HCT116 (cell line): Measurements from ENCODE around the gene KSR1. TPM values are rescaled to one million over a fixed set of nuclear protein-coding genes. Genes with fewer than 3 reads are reported as not detected.

Experiments used
- ATAC-seq: fragments of 200-7000 bp; cut with Tn5 transposase; 2 replicates; pipeline ENCODE4 v1.9.1; 2020; ENCODE audit warnings: mild to moderate bottlenecking, moderate library complexity
- BruUV-seq: library from RNA; stranded (reverse); fragments of 400-500 nt; replicated peaks from 2 replicates; lab custom pipeline; 2021; lab: Mats Ljungman, UMichigan
- CTCF ChIA-PET: fragments of 300-600 bp; sonication (Branson Sonifier 250); formaldehyde crosslinking; loops from one replicate; lab custom pipeline; 2021; ENCODE audit warnings: antibody characterized with exemption; lab: Charles Lee
- POLR2A ChIA-PET: fragments of 300-600, 350-600 bp; sonication (Branson Sonifier 250); formaldehyde crosslinking; loops from one replicate; lab custom pipeline; 2021; ENCODE audit warnings: antibody characterized with exemption; lab: Charles Lee
- RAD21 ChIA-PET, 2 experiments: fragments of 300-600 bp; sonication (Branson Sonifier 250); formaldehyde crosslinking; loops; one replicate each; lab custom pipeline; 2023; ENCODE audit warnings: low total read pairs in 2 of 2; ENCODE audit not compliant: uncharacterized antibody in 2 of 2, unreplicated experiment in 2 of 2, low non-redundant PET in 1 of 2; lab: Charles Lee
- DNase-seq: peaks from one replicate; pipeline ENCODE4 v3.0.0-alpha.2; 2010; ENCODE audit warnings: low read depth, low spot score
- H2AFZ ChIP-seq: fragments of 200-600 bp; shearing (Covaris generic), sonication (generic); 2 replicates; pipeline ENCODE4 v1.6.1; 2017; ENCODE audit warnings: low read depth, mixed run types, mixed read lengths, antibody characterized with exemption, low read length; ENCODE audit not compliant: poor library complexity, severe bottlenecking
- H3K27ac ChIP-seq: 2 replicates; pipeline ENCODE4 v1.5.1; 2012; ENCODE audit warnings: low read depth, low read length
- H3K27me3 ChIP-seq: fragments of 200-600 bp; sonication (generic); 2 replicates; pipeline ENCODE4 v1.6.1; 2016; ENCODE audit warnings: mixed run types, low read length, mixed read lengths; ENCODE audit not compliant: insufficient read depth
- H3K36me3 ChIP-seq, 2 experiments: fragments of 200-500 bp in 1 of 2; fragments of 200-600 bp in 1 of 2; sonication (Bioruptor generic) in 1 of 2; sonication (generic) in 1 of 2; 2 replicates each; pipeline versions ENCODE4 v1.5.1 to v1.6.1; 2014 to 2016; ENCODE audit warnings: low read length in 2 of 2, inconsistent platforms in 1 of 2, mixed read lengths in 1 of 2, mixed run types in 1 of 2; ENCODE audit not compliant: insufficient read depth in 2 of 2, control insufficient read depth in 1 of 2
- H3K4me1 ChIP-seq, 2 experiments: fragments of 200-600 bp in 1 of 2; sonication (generic) in 1 of 2; 2 replicates each; pipeline versions ENCODE4 v1.5.1 to v1.6.1; 2012 to 2017; ENCODE audit warnings: low read length in 2 of 2, inconsistent platforms in 1 of 2, mild to moderate bottlenecking in 1 of 2, mixed read lengths in 1 of 2, mixed run types in 1 of 2, moderate library complexity in 1 of 2; ENCODE audit not compliant: insufficient read depth in 2 of 2, control insufficient read depth in 1 of 2
- H3K4me2 ChIP-seq: fragments of 200-600 bp; sonication (generic); 2 replicates; pipeline ENCODE4 v1.6.1; 2017; ENCODE audit warnings: mixed run types, low read length, mixed read lengths
- H3K4me3 ChIP-seq, 2 experiments: fragments of 200-600 bp in 1 of 2; sonication (generic) in 1 of 2; replicated peaks in 1 of 2; 2 replicates each; pipeline ENCODE4 v1.5.1; 2011 to 2016; ENCODE audit warnings: low read length in 2 of 2, control low read depth in 1 of 2, low read depth in 1 of 2, mild to moderate bottlenecking in 1 of 2, mixed read lengths in 1 of 2, mixed run types in 1 of 2
- H3K79me2 ChIP-seq: fragments of 200-600 bp; sonication (generic); 2 replicates; pipeline ENCODE4 v1.6.1; 2017; ENCODE audit warnings: mild to moderate bottlenecking, mixed run types, low read length, moderate library complexity, mixed read lengths; ENCODE audit not compliant: insufficient read depth
- H3K9ac ChIP-seq: fragments of 200-600 bp; sonication (generic); 2 replicates; pipeline ENCODE4 v1.6.1; 2016; ENCODE audit warnings: low read length, mixed read lengths
- H3K9me2 ChIP-seq: fragments of 200-600 bp; sonication (generic), shearing (Covaris generic); 2 replicates; pipeline ENCODE4 v1.6.1; 2017; ENCODE audit warnings: mixed run types, mild to moderate bottlenecking, moderate library complexity; ENCODE audit not compliant: insufficient read depth
- H3K9me3 ChIP-seq, 2 experiments: fragments of 200-500 bp in 1 of 2; fragments of 200-600 bp in 1 of 2; sonication (Bioruptor generic) in 1 of 2; sonication (generic) in 1 of 2; 2 replicates each; pipeline ENCODE4 v1.6.1; 2014 to 2017; ENCODE audit warnings: low read length in 2 of 2, mixed read lengths in 2 of 2, inconsistent platforms in 1 of 2, low read depth in 1 of 2, mild to moderate bottlenecking in 1 of 2, mixed run types in 1 of 2, moderate library complexity in 1 of 2; ENCODE audit not compliant: control insufficient read depth in 1 of 2, insufficient read depth in 1 of 2
- H4K20me1 ChIP-seq: fragments of 200-600 bp; sonication (generic), shearing (Covaris generic); 2 replicates; pipeline ENCODE4 v1.6.1; 2017; ENCODE audit warnings: mixed run types, mild to moderate bottlenecking, moderate library complexity; ENCODE audit not compliant: insufficient read depth
- CEBPB ChIP-seq: IDR thresholded peaks from 2 replicates; pipeline ENCODE4 v1.6.1; 2012; ENCODE audit warnings: low read depth
- EZH2 ChIP-seq: fragments of 200-600 bp; sonication (generic); IDR thresholded peaks from 2 replicates; pipeline ENCODE4 v1.6.1; 2017; ENCODE audit warnings: antibody characterized with exemption, mixed run types
- EZH2phosphoT487 ChIP-seq: fragments of 200-600 bp; IDR thresholded peaks from 2 replicates; pipeline ENCODE4 v1.6.1; 2018; ENCODE audit warnings: antibody characterized with exemption, borderline replicate concordance
- FOSL1 ChIP-seq: IDR thresholded peaks from 2 replicates; pipeline ENCODE4 v1.6.1; 2012; ENCODE audit warnings: low read depth
- POLR2A ChIP-seq: IDR thresholded peaks from 2 replicates; pipeline ENCODE4 v1.7.0; 2011; ENCODE audit warnings: borderline replicate concordance; ENCODE audit not compliant: insufficient read depth, insufficient read length; ENCODE audit errors: extremely low read depth
- SRF ChIP-seq: IDR thresholded peaks from 2 replicates; pipeline ENCODE4 v1.6.1; 2012; ENCODE audit warnings: low read depth
- TCF7L2 ChIP-seq: IDR thresholded peaks from 2 replicates; pipeline ENCODE4 v1.7.0; 2011; ENCODE audit warnings: borderline replicate concordance, inconsistent platforms; ENCODE audit not compliant: insufficient read depth, insufficient read length; ENCODE audit errors: extremely low read depth
- YY1 ChIP-seq: IDR thresholded peaks from 2 replicates; pipeline ENCODE4 v1.6.1; 2011; ENCODE audit warnings: low read length, low read depth, moderate library complexity, mild to moderate bottlenecking; ENCODE audit not compliant: insufficient replicate concordance; ENCODE audit errors: extremely low read depth
- ZNF274 ChIP-seq: fragments of 200-500 bp; sonication (Bioruptor generic); IDR thresholded peaks from 2 replicates; pipeline ENCODE4 v1.6.1; 2014; ENCODE audit warnings: mild to moderate bottlenecking, low read depth, low read length, inconsistent platforms
- intact Hi-C: fragments of 100-400 bp; cut with micrococcal nuclease; formaldehyde crosslinking; loops from 2 replicates; pipeline ENCODE4 v1.10.0; 2022
- total RNA-seq: library from RNA; stranded (reverse); gene quantifications from one replicate; pipeline ENCODE4 v1.2.1, GENCODE V29; 2021; ENCODE audit not compliant: unreplicated experiment
- TF ChIP-seq, protein P1 (sequence below): IDR thresholded peaks from 2 replicates; pipeline ENCODE4 v1.6.1; 2012
- TF ChIP-seq, protein P2 (sequence below), 3 experiments: fragments of 200-600 bp in 1 of 3; sonication (generic) in 1 of 3; IDR thresholded peaks in 2 of 3; conservative IDR thresholded peaks in 1 of 3; 2 replicates each; pipeline ENCODE4 v1.5.1; 2012 to 2017; ENCODE audit warnings: low read depth in 2 of 3, low read length in 2 of 3, antibody characterized with exemption in 1 of 3, borderline replicate concordance in 1 of 3, control low read depth in 1 of 3, mild to moderate bottlenecking in 1 of 3, mixed read lengths in 1 of 3, mixed run types in 1 of 3, moderate library complexity in 1 of 3; ENCODE audit not compliant: insufficient read depth in 1 of 3

The KSR1 gene
- total RNA-seq, 1 experiment from 2014 or later: 16.5 TPM

DNA sequence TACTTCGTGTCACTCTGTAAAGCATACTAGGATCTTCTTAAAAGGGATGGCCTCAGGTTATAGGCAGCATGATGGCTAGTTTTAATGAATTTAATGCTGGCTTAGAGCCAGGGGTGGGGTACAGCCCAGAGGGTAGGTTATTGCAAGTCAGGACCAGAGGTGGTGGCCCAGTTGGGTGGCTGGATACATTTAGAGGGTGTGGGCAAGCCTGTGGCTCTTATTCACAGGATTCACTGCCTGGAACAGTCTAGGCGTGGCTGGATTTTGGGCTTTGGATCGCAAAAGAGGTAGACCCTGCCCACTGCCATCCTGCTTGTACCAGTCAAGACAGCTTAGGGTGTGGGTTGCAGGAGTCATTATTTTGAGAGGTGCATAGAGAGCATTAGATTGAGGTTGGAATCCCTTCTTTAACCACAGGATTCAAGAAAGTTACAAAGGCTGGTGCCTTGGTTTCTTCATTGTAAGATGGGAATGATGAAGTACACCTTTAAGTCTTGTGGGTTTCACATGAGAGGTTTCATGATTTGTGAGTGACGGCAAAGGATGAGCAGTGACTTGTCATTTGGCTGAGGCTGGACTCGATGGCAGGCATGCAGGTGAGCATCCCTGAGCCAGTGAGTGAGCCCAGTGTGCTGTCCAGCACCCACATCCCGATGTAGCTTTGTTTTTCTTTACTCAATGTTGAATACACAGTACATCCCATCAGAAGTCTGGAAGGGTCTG is 85.2 kb downstream of the KSR1 start:
- Histone ChIP-seq H3K79me2 (no peaks in the 10 kb centered on the region), H2AFZ (no peak overlapping the region), H3K4me2 (no peak overlapping the region), H3K9me3 (no peaks in the 10 kb centered on the region), H3K36me3 (no peaks in the 10 kb centered on the region), H3K9ac (no peak overlapping the region), H3K27me3 (no peaks in the 10 kb centered on the region), H3K27ac (no peak overlapping the region), H3K9me2 (no peaks in the 10 kb centered on the region), H3K4me3 (no peak overlapping the region), H4K20me1 (no peaks in the 10 kb centered on the region), H3K4me1 (peaks cover 18 to 19% of the 10 kb centered on the region in 2 experiments; a peak in 3 of 4 replicates)
- ATAC-seq (no peak), DNase-seq (no peak)
- POLR2A ChIA-PET: no interaction called here
- no TSS peak for BruUV-seq
- intact Hi-C loops: no loop called here
- RAD21 ChIA-PET: no interaction called here
- TF ChIP-seq EZH2phosphoT487 (no peak), YY1 (no peak), POLR2A (no peak), EZH2 (no peak), TCF7L2 (no peak), ZNF274 (no peak), FOSL1 (no peak), SRF (no peak), CEBPB (no peak)
- TF ChIP-seq, protein P1, sequence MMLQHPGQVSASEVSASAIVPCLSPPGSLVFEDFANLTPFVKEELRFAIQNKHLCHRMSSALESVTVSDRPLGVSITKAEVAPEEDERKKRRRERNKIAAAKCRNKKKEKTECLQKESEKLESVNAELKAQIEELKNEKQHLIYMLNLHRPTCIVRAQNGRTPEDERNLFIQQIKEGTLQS: no peak
- TF ChIP-seq, protein P2, sequence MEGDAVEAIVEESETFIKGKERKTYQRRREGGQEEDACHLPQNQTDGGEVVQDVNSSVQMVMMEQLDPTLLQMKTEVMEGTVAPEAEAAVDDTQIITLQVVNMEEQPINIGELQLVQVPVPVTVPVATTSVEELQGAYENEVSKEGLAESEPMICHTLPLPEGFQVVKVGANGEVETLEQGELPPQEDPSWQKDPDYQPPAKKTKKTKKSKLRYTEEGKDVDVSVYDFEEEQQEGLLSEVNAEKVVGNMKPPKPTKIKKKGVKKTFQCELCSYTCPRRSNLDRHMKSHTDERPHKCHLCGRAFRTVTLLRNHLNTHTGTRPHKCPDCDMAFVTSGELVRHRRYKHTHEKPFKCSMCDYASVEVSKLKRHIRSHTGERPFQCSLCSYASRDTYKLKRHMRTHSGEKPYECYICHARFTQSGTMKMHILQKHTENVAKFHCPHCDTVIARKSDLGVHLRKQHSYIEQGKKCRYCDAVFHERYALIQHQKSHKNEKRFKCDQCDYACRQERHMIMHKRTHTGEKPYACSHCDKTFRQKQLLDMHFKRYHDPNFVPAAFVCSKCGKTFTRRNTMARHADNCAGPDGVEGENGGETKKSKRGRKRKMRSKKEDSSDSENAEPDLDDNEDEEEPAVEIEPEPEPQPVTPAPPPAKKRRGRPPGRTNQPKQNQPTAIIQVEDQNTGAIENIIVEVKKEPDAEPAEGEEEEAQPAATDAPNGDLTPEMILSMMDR (IDR thresholded peaks at IDR 0.05 in 2 of 3, conservative IDR thresholded peaks at IDR 0.05 in 1 of 3; ENCODE audit: borderline replicate concordance in 1 of 3, insufficient read depth in 1 of 3, low read depth in 2 of 3, low read length in 2 of 3): no peak
- CTCF ChIA-PET: no interaction called here
